HTERT RPE-1 (cell line): ENCODE results near the gene CST7.

Experiments used
- in situ Hi-C: fragments of 300-500 bp; cut with MboI; formaldehyde crosslinking; loops from 4 replicates; pipeline ENCODE4 v1.14.3; 2020; ENCODE audit warnings: low sequenced_read_pairs

Gene CST7

GRCh38 chr20:24963672-24964505 is 14.8 kb downstream of the CST7 start:
- in situ Hi-C loops, result no loop called here

GRCh38 chr20:24964506-24964840 is 15.4 kb downstream of the CST7 start:
- in situ Hi-C loops, result no loop called here

GRCh38 chr20:24965065-24965919 is 16.2 kb downstream of the CST7 start:
- in situ Hi-C loops, result no loop called here

- in situ Hi-C loops, result no loop called here
These were observed 17.4 kb downstream of the CST7 start for GRCh38 chr20:24966317-24967012.

GRCh38 chr20:24968278-24968800 is 19.3 kb downstream of the CST7 start:
- in situ Hi-C loops, result no loop called here

GRCh38 chr20:24969186-24970029 is 20.3 kb downstream of the CST7 start:
- in situ Hi-C loops, result no loop called here

GRCh38 chr20:24970030-24970553 is 21.0 kb downstream of the CST7 start:
- in situ Hi-C loops, result no loop called here

- in situ Hi-C loops, result no loop called here
These were observed 21.7 kb downstream of the CST7 start for GRCh38 chr20:24970754-24971153.

GRCh38 chr20:24971376-24972101 is 22.5 kb downstream of the CST7 start:
- in situ Hi-C loops, result no loop called here

- in situ Hi-C loops, result no loop called here
These were observed 23.3 kb downstream of the CST7 start for GRCh38 chr20:24972341-24972740.

- in situ Hi-C loops, result no loop called here
These were observed 28.3 kb downstream of the CST7 start for GRCh38 chr20:24977336-24977735.

GRCh38 chr20:24977797-24978196 is 28.7 kb downstream of the CST7 start:
- in situ Hi-C loops, result no loop called here

- in situ Hi-C loops, result no loop called here
These were observed 29.4 kb downstream of the CST7 start for GRCh38 chr20:24978513-24978912.

GRCh38 chr20:24979036-24979960 is 30.2 kb downstream of the CST7 start:
- in situ Hi-C loops, result no loop called here

- in situ Hi-C loops, result no loop called here
These were observed 31.4 kb downstream of the CST7 start for GRCh38 chr20:24980291-24981053.

GRCh38 chr20:24981282-24981681 is 32.2 kb downstream of the CST7 start:
- in situ Hi-C loops, result no loop called here

GRCh38 chr20:24981790-24982189 is 32.7 kb downstream of the CST7 start:
- in situ Hi-C loops, result no loop called here

- in situ Hi-C loops, result no loop called here
These were observed 34.8 kb downstream of the CST7 start for GRCh38 chr20:24983896-24984295.
